ENCODE measurements around the gene GPANK1. TPM values are rescaled to one million over a fixed set of nuclear protein-coding genes. Genes with fewer than 3 reads are reported as not detected.

Gene GPANK1
- total and polyA plus RNA-seq, 9 of the 15 experiments (the other 6 are each of a cell fraction or from before 2014, with no cell fraction given) = 32.2 to 111 (median 46.3) TPM

- TF ChIP-seq, protein P1, sequence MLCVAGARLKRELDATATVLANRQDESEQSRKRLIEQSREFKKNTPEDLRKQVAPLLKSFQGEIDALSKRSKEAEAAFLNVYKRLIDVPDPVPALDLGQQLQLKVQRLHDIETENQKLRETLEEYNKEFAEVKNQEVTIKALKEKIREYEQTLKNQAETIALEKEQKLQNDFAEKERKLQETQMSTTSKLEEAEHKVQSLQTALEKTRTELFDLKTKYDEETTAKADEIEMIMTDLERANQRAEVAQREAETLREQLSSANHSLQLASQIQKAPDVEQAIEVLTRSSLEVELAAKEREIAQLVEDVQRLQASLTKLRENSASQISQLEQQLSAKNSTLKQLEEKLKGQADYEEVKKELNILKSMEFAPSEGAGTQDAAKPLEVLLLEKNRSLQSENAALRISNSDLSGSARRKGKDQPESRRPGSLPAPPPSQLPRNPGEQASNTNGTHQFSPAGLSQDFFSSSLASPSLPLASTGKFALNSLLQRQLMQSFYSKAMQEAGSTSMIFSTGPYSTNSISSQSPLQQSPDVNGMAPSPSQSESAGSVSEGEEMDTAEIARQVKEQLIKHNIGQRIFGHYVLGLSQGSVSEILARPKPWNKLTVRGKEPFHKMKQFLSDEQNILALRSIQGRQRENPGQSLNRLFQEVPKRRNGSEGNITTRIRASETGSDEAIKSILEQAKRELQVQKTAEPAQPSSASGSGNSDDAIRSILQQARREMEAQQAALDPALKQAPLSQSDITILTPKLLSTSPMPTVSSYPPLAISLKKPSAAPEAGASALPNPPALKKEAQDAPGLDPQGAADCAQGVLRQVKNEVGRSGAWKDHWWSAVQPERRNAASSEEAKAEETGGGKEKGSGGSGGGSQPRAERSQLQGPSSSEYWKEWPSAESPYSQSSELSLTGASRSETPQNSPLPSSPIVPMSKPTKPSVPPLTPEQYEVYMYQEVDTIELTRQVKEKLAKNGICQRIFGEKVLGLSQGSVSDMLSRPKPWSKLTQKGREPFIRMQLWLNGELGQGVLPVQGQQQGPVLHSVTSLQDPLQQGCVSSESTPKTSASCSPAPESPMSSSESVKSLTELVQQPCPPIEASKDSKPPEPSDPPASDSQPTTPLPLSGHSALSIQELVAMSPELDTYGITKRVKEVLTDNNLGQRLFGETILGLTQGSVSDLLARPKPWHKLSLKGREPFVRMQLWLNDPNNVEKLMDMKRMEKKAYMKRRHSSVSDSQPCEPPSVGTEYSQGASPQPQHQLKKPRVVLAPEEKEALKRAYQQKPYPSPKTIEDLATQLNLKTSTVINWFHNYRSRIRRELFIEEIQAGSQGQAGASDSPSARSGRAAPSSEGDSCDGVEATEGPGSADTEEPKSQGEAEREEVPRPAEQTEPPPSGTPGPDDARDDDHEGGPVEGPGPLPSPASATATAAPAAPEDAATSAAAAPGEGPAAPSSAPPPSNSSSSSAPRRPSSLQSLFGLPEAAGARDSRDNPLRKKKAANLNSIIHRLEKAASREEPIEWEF (CRISPR knock-in tag; IDR thresholded peaks at IDR 0.05) = no peak
- no peak for TF ChIP-seq ZNF584 (CRISPR knock-in tag; IDR thresholded peaks at IDR 0.05; ENCODE audit: low read depth)
- peak; percentile 78 for TF ChIP-seq RAD51 (IDR thresholded peaks at IDR 0.05; ENCODE audit: borderline replicate concordance, low read depth)
- 0 out of 4 replicates have a peak, but pooled peaks of 1 of the 2 experiments have one; percentile 7 for TF ChIP-seq TRIM24 (IDR thresholded peaks at IDR 0.05)
- peak; percentile 65 for TF ChIP-seq ZSCAN32 (CRISPR knock-in tag; IDR thresholded peaks at IDR 0.05)
- TF ChIP-seq BMI1 (IDR thresholded peaks at IDR 0.05; ENCODE audit: low read length) = 0 out of 2 replicates have a peak, but pooled peaks have one; percentile 17
- no peak; the same call in 1 of the 2 replicates for TF ChIP-seq KLF10 (CRISPR knock-in tag; IDR thresholded peaks at IDR 0.05)
- no peak for TF ChIP-seq THRAP3 (IDR thresholded peaks at IDR 0.05; ENCODE audit: borderline replicate concordance)
- TF ChIP-seq SMARCA5 (IDR thresholded peaks at IDR 0.05) = no peak
- TF ChIP-seq HSF4 (CRISPR knock-in tag; IDR thresholded peaks at IDR 0.05; ENCODE audit: borderline replicate concordance) = no peak
- TF ChIP-seq ETV5 (CRISPR knock-in tag; IDR thresholded peaks at IDR 0.05; ENCODE audit: low read depth) = peak; percentile 87; the same call in 1 of the 2 replicates
- no peak for TF ChIP-seq THRA (IDR thresholded peaks at IDR 0.05)
- peak; percentile 87 for TF ChIP-seq ZBTB1 (CRISPR knock-in tag; IDR thresholded peaks at IDR 0.05; ENCODE audit: borderline replicate concordance, low read depth)
- peak; percentile 73 for TF ChIP-seq GABPB2 (CRISPR knock-in tag; conservative IDR thresholded peaks at IDR 0.05)
- TF ChIP-seq FOXJ2 (tag; IDR thresholded peaks at IDR 0.05) = peak; percentile 81
- TF ChIP-seq PHF21A (IDR thresholded peaks at IDR 0.05; ENCODE audit: borderline replicate concordance, low read depth) = no peak
- no peak for TF ChIP-seq TAF9B (IDR thresholded peaks at IDR 0.05; ENCODE audit: partially characterized antibody)
- TF ChIP-seq ZNF134 (CRISPR knock-in tag; conservative IDR thresholded peaks at IDR 0.05) = peak; percentile 69
- peak; percentile 85; the same call in 1 of the 2 replicates for TF ChIP-seq TAF15 (IDR thresholded peaks at IDR 0.05; ENCODE audit: low read depth, low read length)
- TF ChIP-seq MYC (IDR thresholded peaks at IDR 0.05; ENCODE audit: low read depth, low read length) = peak; percentile 65
- no peak for TF ChIP-seq MYC (CRISPR knock-in tag; IDR thresholded peaks at IDR 0.05; ENCODE audit: borderline replicate concordance, low read depth)
These were observed 922 bp upstream of the GPANK1 start, which contains the start of gene CSNK2B (continued) for GRCh38 chr6:31665501-31666336.
